GM19351 (cell line): ENCODE measurements around the gene WNT6.

Experiments used
- ATAC-seq: cut with Tn5 transposase; IDR thresholded peaks from one replicate; pipeline ENCODE4 v1.9.1; 2021; ENCODE audit warnings: mild to moderate bottlenecking, moderate library complexity; ENCODE audit not compliant: unreplicated experiment

The WNT6 gene

GRCh38 chr2:218877331-218877730, 17.7 kb downstream of the WNT6 start:
- no peak for ATAC-seq

- no peak for ATAC-seq
Observed at GRCh38 chr2:218877891-218878290, 18.3 kb downstream of the WNT6 start.

GRCh38 chr2:218878486-218878885, 18.9 kb downstream of the WNT6 start:
- ATAC-seq, result no peak

GRCh38 chr2:218878926-218879761, 19.5 kb downstream of the WNT6 start:
- no peak for ATAC-seq

GRCh38 chr2:218879776-218880101, 20.1 kb downstream of the WNT6 start:
- ATAC-seq, result peak; percentile 1

GRCh38 chr2:218880102-218880858, 20.7 kb downstream of the WNT6 start, which contains the start of gene WNT10A:
TSS of gene WNT10A (plus strand) at chr2:218880852. CDS start at chr2:218880996, 144 bp downstream.
- peak; percentile 73 for ATAC-seq

GRCh38 chr2:218880859-218881594, 21.4 kb downstream of the WNT6 start:
- ATAC-seq, result no peak

- ATAC-seq, result no peak
Observed at GRCh38 chr2:218881744-218882460, 22.3 kb downstream of the WNT6 start.

GRCh38 chr2:218882461-218882816, 22.8 kb downstream of the WNT6 start:
- ATAC-seq, result no peak

GRCh38 chr2:218882866-218883366, 23.3 kb downstream of the WNT6 start:
- no peak for ATAC-seq

- no peak for ATAC-seq
Observed at GRCh38 chr2:218883491-218884490, 24.2 kb downstream of the WNT6 start.

GRCh38 chr2:218884519-218884918, 24.9 kb downstream of the WNT6 start:
- ATAC-seq, result no peak

GRCh38 chr2:218885981-218886947, 26.7 kb downstream of the WNT6 start:
- peak; percentile 70 for ATAC-seq

- ATAC-seq, result no peak
Observed at GRCh38 chr2:218887079-218887478, 27.5 kb downstream of the WNT6 start.

- no peak for ATAC-seq
Observed at GRCh38 chr2:218888341-218888740, 28.7 kb downstream of the WNT6 start.

GRCh38 chr2:218889937-218890336, 30.3 kb downstream of the WNT6 start:
- no peak for ATAC-seq

- no peak for ATAC-seq
Observed at GRCh38 chr2:218890369-218890768, 30.8 kb downstream of the WNT6 start.
